ENCODE data around the gene FRMD1. TPM values are rescaled to one million over a fixed set of nuclear protein-coding genes. Genes with fewer than 3 reads are reported as not detected.

FRMD1 gene
- total RNA-seq, 1 donor from 2014 or later: 0.52 TPM

DNA sequence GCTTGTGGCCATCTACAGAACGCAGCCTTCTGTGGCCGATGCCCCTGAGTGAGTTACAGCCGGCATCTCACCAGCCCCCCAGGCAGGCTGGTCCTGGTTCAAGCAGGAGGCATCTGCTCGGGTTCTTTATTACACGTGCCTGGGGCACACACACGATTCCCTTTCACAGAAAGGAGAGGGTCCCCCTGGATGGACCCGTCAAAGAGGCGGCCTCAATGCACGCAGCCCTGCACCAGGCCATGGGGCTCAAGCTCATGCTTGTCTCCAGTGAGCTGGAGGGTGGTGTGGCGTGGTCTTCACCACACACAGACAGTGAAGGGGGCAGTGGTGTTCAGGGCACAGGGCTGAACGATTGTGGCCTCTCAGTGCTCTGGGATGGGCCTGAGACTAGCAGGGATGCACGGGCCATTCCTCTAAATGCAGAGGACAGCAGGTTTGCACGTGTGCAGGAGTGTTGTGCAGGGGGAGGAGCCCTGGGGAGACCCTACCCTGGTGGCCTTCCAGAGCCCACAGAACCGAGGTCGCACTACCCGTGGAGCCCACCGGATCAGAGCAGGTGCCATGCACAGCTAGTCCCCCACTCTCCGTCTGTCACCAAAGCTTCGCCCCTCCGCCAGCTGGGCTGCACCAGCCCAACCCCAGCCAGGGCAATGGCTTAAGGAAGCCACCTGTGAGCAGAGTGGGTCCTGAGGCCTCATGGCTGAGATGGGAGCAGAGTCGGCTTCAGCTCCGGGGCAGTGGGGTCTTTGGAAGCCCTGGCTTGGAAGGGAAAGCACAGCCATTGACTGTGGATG, 23.1 kb downstream of the FRMD1 start:
- no peak for DNase-seq (ENCODE audit: low spot score)

DNA sequence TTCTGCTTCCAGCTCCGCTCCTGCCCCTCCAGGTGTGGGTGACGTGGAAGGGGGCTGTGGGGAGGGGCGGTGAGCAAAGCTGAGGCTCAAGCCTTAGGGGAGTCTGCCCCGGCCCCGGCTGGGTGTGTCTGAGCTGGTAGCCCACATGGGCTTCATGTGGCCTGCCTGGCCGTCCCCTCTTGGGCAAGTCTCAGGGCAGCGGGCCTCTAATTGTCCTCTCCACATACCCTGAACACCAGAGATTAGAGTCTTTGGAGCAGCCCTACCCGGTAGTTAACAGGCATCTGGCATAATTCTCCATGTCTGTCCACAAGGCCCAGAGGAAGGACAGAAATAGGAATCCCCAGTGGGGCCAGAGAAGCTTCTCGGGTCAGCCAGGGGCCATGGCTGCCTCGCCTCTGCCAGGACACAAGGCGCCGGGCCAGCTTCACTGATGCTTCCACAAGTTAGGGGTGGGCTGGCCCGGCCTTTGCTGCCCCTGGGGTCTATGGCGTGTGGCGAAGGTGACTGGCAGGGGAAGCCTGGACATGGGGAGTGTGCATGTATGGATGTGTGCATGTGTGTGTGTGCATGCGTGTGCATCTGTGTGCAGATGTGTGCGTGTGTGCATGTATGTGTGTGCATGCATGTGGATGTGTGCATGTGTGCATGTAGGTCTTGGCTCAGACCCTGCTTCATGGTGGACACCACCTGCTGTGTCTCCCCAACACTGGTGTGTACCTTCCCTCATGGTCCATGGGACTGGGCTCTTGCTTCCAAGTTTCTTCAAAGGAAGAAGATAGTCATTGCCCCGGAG, 24.0 kb downstream of the FRMD1 start:
- no peak for DNase-seq (ENCODE audit: low spot score)

DNA sequence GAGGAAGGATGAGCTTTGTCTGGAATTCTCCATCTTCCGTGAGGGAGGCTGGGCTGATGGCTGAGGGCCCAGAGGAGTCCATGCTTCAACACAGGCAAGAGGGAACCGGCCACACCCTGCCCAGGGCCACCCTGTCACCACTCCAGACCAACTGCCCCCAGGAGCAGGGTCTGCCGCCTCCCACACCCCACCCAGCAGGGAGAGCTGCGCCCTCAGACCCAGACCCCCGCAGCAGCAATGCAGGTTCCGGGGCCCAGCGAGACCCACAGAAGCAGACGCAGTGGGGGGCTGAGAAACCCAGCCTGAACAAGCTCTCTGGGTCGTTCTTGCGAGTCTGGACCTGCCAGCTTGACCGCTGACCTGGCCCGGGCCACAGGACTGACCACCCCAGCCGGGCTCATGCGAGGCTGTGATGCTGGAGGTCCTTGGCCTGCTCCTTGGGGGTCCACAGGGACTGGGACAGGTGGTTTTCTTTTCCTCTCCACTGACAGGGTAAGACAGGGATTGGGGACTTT, 25.0 kb downstream of the FRMD1 start:
- DNase-seq (ENCODE audit: low spot score): no peak

DNA sequence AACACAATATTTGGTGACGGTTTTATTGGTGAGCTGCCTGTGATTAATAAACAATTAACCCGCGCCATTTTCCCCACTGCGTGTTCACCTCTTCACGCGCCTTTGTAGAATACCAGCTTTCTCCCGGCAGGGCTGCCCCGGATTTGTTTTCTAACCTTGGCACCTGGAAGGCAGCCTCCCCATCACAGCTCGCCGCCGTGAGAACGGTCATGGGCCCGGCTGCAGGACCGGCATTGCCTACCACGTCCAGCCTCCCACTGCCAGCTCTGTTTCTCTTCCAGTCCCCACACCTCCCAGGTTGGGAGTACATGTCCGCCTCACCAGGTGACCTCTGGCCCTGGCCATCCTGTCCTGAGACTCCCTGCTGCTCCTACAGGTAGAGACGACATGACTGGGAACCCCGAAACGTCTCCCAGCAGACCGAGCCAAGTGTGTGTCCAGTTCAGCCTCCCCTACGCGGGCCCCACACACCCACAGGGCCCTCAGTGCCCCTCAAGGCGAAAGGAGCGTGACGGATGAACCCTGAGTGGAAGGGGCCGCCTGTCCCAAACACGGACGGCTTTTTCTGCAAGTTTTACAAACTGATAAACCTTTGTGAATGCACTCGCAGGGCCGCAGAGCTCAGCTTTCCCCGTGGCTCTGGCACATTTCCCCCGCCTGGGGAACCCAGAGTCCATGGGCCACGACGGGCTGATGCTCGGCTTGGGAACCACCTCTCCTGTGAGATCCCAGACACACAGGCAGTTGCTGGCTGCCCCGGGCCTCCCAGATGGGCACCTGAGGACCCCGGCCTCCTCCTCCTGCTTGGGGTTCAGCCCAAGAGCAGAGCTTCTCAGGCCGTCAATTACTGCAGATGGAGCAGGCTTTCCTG, 25.7 kb downstream of the FRMD1 start:
- DNase-seq (ENCODE audit: low spot score): no peak

DNA sequence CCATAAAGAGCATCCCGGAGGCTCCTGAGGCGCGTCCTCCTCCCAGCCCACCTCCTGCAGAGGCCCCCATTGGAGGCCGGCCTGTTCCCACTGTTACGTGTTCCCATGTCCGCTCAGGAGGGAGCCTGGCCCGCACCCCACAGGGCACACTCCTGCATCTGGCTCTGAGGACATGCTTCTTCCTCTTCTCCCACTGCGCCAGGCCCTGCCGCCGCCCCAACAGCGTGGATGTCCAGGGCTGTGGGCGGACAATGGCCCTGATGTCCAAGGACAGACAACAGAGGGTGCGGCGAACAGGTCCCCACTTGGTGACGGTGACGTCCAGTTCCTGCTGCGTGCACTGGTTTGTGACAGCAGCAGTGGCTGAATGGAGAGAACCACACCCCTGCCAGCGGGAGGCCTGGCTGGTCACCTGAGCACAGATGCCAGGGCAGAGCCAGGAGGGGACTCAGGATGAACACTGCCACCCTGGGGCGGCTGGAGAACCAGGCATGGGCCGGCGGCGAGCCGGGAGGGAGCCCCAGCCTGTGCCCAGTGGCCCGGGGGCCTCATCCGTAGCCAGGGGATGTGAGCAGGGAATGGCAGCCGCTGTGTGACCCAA, 26.6 kb downstream of the FRMD1 start:
- DNase-seq (ENCODE audit: low spot score): no peak

DNA sequence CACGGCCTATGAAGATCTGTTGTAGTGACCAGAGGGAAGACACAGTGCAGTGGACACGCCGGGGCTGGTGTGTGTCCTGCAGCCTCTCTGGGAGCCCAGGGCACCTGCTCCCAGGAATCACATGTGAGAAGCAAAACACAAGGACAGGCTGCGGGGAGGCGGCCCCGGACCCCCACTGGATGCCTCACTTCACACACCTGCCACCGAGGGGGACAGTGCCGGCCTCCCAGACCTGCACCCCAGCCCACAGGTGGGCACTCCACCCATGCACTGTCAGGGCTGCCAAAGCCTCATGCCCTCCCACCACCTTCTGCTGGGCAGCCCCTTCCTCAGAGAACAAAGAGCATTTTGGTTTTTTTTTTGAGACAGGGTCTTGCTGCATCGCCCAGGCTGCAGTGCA, 27.4 kb downstream of the FRMD1 start:
- DNase-seq (ENCODE audit: low spot score): no peak

DNA sequence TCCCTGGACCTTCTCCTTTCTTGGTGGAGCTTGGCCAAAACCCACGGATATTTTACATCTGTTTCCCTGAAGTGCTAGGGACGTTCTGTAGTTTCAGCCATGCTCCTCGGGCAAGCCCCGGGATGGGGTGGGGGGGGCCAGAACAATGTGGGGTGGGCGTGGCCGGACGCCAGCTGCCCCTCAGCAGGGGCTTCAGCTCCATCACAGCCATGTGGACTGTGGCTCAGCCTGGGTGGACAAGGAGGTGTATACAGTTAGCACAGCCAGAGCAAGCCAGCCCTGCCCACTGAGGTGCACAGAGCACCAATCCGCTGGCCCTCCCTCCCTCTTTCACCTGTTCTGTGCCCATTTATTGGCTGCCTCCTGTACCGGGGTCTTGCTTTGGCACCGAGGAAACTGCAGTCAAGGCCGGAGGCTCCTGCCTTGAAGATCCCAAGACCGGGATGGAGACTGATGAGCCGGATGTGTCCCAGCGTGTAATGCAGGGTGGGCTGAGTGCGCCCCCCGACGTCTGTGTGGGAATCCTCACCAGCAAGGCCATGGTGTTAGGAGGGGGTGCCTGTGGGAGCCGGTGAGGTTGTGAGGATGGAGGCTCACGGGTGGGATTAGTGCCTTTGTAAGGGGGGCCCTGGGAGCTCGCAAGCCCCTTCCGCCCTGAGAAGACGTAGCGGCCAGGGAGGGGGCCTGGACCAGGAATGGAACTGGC, 28.0 kb downstream of the FRMD1 start:
- DNase-seq (ENCODE audit: low spot score): no peak

DNA sequence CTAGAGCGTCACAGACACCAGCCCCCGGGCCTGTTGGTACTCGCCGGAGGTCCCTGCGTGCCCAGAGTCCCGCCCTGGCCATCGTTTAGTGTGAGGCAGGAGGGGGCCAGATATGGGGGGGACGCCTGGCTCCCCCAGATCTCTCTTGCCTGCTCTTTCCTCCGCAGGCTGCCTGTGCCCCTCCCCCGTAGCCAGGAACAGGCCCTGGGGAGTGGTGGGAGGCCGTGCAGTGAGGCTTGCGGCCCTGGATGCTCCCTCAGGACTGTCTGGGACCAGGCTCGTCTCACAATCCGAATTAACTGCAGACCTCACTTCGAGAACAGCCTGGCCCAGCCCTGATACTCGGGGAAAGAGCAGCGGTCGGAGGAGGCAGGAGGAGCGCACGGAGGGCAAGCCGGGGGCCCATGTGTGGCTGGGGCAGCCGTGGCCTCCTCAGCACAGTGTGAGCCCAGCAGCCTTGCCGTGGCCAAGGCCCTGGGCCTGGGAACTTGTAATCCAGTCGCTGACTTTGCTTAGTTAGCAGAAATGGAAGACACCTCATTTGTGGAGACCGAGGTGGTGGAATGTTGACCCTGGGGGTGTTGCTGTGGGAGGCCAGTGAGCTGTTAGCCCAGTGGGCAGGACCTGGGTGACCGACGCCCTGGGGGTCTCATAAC, 28.7 kb downstream of the FRMD1 start:
- no peak for DNase-seq (ENCODE audit: low spot score)

DNA sequence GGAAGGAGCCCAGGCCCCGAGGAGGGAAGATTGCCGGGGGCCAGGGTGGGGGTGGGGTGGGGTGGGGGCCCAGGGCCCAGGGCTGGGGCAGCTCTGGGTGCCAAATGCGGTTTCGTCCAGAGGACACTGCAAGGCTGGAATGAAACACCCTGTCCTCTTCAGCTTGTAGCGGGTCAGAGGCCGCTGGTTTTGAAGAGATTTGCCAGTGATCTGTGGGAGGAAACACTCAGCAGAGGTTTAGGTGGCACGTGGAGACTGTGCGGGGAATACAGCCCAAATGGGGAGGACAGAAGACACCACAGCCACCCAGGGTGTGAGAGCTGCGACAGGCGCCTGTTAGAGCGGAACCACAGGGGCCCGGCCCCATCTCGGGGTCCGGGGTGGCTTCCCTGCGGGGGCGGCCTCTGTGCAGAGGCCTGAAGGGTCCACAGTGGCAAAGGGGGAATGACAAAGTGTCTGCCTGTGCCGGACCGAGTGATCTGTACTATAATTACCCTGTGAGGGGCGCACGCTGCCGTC, 29.2 kb downstream of the FRMD1 start:
- no peak for DNase-seq (ENCODE audit: low spot score)

DNA sequence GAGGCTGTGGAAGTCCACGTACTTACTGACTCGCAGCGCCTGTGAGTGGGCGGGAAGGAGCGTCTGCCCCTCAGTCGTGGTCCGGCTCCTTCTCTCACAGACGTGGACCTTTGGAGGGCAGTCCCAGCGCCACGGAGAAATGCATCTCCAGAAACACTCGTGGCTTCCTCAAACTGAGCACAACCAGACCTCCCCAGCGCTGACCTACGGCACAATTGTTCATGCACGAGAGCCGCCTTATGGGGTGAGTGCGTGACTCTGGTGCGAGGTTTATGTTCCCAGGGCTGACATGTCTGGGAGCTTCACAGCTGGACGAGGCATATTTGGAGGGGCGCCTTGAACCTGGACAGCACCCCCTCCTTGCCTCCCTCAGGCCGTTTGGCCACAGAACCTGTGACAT, 29.7 kb downstream of the FRMD1 start:
- DNase-seq (ENCODE audit: low spot score): no peak

DNA sequence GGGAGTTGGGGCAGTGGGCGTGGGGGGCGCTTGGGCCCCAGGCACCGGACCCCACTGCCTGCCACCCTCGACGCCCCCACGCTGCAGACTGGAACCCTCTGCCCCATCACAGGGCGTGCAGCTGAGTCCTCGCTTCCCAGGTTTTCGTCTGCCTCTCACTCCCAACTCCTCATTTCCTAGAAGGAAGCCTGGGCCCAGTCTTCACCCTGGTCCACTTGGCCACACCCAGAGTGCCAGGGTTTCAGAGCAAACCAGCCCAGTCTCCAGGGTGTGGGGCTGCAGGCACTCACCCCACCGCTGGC, 30.3 kb downstream of the FRMD1 start:
- DNase-seq (ENCODE audit: low spot score): no peak

DNA sequence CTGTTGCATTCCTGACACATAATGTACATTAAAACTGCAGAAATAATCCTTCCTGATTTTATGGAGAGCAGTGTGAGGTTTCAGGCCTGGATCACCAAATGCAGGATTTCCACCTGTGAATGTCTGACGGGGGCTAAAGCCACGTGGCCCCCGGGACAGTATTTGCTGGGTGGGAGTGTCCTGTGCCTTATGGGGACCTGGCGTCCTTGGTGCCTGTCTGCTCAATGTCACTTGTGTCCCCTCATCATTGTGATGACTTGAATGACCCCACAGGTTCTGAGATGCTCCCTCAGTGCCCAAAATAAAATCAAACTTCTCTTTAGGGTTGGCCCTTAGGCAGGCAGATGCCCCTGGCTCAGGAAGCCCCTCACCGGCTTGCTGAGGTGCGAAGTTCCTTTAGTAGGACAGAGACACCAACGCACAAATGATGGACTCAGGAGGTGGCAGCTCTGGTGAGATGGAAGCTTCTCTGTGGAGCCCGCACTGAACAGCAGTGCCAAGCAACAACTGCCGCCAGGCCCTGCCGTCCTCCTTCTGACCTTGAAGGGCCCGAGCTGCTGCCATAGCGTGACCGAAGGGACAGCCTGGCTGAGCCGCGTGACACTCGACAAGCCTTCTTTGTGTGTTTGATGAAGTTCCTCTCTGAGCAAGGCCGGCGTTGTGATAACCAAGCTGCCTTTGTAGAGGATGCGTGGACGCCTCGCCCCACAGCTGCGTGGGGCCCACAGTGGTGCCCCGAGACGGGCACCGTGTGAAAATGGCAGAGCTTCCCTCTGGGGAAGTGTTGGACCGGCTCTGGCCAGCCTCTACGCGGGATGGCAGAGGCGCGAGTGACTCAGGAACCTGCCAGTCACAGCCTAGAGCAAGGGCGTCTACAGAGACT, 30.9 kb downstream of the FRMD1 start:
- no peak for DNase-seq (ENCODE audit: low spot score)

DNA sequence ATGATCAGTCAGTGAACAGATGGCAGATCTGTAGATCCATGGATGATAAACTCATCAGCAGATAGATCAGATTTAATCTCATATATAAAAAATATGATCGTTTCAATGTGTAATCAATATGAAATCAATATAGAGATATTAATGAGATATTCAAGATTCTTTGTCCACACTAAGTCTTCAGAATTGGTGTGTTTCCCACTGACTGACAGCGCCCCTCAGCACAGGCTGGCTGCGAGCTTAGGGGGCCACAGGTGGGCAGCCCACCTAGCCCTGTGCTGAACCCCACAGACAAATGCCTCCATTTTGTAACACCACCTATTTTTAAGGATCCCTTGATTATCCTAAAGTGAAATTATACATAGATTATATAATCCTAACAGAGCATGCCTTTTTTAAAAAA, 32.3 kb downstream of the FRMD1 start:
- no peak for DNase-seq (ENCODE audit: low spot score)

DNA sequence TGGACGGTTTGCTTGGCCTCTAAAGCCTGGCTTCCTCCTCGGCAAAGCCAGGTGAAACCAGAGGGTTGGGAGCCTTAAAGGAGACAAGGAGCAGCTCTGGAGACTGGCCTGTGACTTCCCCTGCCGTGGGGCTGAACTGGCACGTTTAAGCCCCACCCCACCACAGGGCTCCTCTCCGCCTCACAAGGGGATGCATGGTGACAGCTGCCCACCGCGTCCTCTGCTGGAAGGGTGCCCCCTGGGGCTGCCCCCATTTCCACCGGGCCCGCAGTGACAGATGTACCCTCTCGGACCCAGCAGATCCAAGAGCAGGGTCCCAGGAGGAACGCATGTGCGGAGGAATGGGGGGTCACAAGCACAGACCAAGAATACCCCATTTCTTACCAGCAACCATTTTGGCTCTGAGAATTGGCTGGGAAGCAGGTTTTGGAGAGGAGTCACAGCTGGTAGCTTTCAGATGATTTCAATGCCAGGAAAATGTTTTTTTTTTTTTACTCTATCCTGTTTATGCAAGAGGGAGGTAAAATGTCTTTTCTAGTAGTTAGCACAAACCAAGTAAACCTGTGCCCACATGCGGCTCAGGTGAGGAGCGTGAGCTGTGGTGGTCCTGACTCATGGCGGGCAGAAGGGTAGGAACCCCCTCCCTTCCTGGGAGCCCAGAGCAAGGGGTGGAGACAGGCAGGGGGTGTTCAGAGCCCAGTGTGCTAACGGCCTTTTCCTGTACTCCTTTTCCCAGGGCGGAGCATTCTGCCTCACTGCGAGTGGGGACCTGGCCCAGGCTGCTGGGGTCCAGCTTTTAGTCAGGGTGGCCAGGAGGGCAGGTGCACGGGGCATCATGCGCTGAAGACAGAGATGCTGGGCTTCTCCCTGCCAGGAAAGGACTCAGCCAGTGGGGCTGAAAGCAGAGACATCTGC, 33.0 kb downstream of the FRMD1 start:
- DNase-seq (ENCODE audit: low spot score): no peak

DNA sequence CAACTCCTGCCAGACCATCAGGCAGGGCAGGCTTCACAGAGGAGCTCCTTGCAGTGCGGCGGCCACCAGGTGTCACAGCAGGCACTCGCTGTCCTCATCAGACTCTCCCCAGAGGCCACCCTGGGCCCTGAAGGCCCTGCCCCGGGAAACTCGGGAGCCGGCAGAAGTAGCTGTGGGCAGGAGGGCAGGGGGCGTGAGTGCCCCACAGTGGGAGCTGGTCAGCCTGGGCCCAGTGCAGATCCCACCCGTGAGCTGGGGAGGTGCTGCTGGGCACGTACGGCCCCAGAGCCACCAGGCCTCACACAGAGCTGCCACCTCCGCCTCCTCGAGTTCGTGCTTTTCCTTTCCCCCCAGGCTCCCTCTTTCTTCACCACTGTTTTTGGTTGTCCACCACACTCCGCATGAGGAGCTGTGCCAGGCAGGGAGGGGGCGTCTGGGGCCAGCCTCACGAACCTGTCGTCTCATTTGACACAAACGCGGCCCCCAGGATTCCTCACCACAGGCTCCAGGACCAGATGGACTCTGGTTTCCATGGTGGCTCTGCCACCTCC, 33.8 kb downstream of the FRMD1 start:
- DNase-seq (ENCODE audit: low spot score): no peak

DNA sequence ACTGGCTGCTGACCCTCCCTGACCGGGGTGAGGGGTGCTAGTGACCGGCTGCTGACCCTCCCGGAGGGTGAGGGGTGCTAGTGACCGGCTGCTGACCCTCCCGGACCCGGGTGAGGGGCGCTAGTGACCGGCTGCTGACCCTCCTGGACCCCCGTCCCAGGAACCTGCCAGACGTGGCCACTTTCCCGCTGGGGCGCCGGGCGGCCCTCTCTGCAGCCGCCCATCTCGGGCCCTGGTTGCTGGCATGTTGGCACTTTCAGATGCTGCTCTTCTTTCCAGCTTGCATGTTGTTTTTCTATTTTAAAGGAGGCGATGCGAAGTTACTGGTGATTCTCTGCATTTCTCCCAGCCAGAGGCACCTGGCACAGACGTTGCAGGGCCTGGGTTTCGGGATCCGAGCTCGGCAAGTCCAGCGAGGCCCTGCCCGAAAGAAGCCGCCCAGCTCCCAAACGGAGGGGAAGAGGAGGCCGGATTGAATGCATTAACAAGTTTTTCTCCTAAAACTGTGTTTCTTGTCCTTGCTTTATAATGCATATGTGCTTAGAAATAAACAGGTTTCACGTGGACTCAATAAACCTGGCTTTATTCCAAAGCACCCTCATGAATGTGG, 34.4 kb downstream of the FRMD1 start:
- DNase-seq (ENCODE audit: low spot score): no peak

DNA sequence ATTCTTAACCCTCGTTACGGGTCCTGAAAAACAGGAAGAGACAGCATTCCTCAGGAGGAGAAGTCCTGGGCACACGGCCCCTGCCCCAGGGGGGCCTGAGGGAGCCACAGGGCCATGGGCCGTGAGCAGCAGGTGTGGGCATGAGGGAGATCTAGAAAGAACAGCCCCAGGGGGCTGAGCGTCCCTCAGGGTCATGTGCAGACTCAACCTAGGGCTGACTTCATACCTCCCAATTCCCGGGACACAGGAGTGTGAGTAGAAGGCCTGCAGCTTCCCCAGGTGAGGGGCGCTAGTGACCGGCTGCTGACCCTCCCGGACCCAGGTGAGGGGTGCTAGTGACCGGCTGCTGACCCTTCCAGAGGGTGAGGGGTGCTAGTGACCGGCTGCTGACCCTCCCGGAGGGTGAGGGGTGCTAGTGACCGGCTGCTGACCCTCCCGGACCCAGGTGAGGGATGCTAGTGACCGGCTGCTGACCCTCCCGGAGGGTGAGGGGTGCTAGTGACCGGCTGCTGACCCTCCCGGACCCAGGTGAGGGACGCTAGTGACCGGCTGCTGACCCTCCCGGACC, 35.1 kb downstream of the FRMD1 start:
- DNase-seq (ENCODE audit: low spot score): no peak

Data from ureter (tissue), 1 donor.